Measurements from ENCODE around the gene PDGFD.

PDGFD gene

GRCh38 chr11:104000798-104001197, 163.1 kb downstream of the PDGFD start:
- no peak for DNase-seq (ENCODE audit: low spot score)

GRCh38 chr11:103998826-103999508, 165.0 kb downstream of the PDGFD start:
- DNase-seq (ENCODE audit: low spot score): no peak

GRCh38 chr11:103997082-103997481, 166.9 kb downstream of the PDGFD start:
- DNase-seq (ENCODE audit: low spot score): no peak

- DNase-seq (ENCODE audit: low spot score): no peak
Observed at GRCh38 chr11:103995896-103996295, 168.1 kb downstream of the PDGFD start.

GRCh38 chr11:103994518-103994917, 169.4 kb downstream of the PDGFD start:
- DNase-seq (ENCODE audit: low spot score): no peak

- no peak for DNase-seq (ENCODE audit: low spot score)
Observed at GRCh38 chr11:103994094-103994493, 169.9 kb downstream of the PDGFD start.

GRCh38 chr11:103993507-103993906, 170.4 kb downstream of the PDGFD start:
- no peak for DNase-seq (ENCODE audit: low spot score)

GRCh38 chr11:103988595-103988969, 175.4 kb downstream of the PDGFD start:
- DNase-seq (ENCODE audit: low spot score): peak; percentile 50

- no peak for DNase-seq (ENCODE audit: low spot score)
Observed at GRCh38 chr11:103987629-103988594, 176.0 kb downstream of the PDGFD start.

- DNase-seq (ENCODE audit: low spot score): no peak
Observed at GRCh38 chr11:103985041-103985440, 178.9 kb downstream of the PDGFD start.

GRCh38 chr11:103980108-103980507, 183.8 kb downstream of the PDGFD start:
- no peak for DNase-seq (ENCODE audit: low spot score)

GRCh38 chr11:103978616-103979595, 185.0 kb downstream of the PDGFD start:
- DNase-seq (ENCODE audit: low spot score): peak; percentile 63

GRCh38 chr11:103972013-103972412, 191.9 kb downstream of the PDGFD start:
- no peak for DNase-seq (ENCODE audit: low spot score)

- peak; percentile 22 for DNase-seq (ENCODE audit: low spot score)
Observed at GRCh38 chr11:103970701-103971249, 193.2 kb downstream of the PDGFD start.

- no peak for DNase-seq (ENCODE audit: low spot score)
Observed at GRCh38 chr11:103968685-103969084, 195.3 kb downstream of the PDGFD start.

- no peak for DNase-seq (ENCODE audit: low spot score)
Observed at GRCh38 chr11:103967985-103968384, 196.0 kb downstream of the PDGFD start.

GRCh38 chr11:103964390-103964789, 199.6 kb downstream of the PDGFD start:
- DNase-seq (ENCODE audit: low spot score): no peak

- no peak for DNase-seq (ENCODE audit: low spot score)
Observed at GRCh38 chr11:103963648-103964047, 200.3 kb downstream of the PDGFD start.

- peak; percentile 80 for DNase-seq (ENCODE audit: low spot score)
Observed at GRCh38 chr11:103961010-103961409, 202.9 kb downstream of the PDGFD start.

GRCh38 chr11:103960108-103960507, 203.8 kb downstream of the PDGFD start:
- DNase-seq (ENCODE audit: low spot score): no peak

- DNase-seq (ENCODE audit: low spot score): peak; percentile 45
Observed at GRCh38 chr11:103959279-103959942, 204.5 kb downstream of the PDGFD start.
